NCI-H526 (cell line): Measurements from ENCODE around the gene POMT1.
A peak's percentile ranks its signal among the peaks of the same experiment; 100 is the strongest.

Experiments
- DNase-seq, 2 experiments: peaks; one replicate each; lab custom pipeline; 2025; lab: John Stamatoyannopoulos, UW

POMT1 gene

DNA sequence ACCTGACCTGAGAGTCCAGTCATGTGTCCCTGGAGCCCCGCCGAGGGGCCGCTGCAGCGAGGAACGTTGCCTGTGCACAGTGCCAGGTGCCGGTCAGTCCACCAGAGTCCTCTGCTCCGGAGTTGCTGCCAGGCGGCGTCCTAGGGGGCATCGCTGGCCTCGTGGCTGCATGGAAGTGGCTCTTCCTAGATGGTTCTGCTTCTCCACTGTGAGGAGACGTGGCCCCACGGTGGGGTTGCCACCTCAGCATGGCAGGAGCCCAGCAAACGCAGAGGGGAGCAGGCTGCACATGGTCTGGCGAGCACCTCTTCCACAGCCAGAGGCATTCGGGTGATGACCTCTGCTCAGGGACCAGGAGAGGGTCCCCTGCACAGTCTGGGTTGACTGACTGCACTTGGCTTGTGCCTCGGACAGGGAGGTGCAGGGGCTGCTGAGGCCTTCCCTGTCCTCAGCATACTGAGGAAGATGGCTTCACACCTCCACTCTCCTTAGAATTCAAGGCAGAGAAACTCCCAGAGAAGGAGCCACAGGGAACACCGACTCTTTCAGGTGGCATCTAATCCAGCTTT, 25.9 kb upstream of the POMT1 start:
- DNase-seq: no peak

DNA sequence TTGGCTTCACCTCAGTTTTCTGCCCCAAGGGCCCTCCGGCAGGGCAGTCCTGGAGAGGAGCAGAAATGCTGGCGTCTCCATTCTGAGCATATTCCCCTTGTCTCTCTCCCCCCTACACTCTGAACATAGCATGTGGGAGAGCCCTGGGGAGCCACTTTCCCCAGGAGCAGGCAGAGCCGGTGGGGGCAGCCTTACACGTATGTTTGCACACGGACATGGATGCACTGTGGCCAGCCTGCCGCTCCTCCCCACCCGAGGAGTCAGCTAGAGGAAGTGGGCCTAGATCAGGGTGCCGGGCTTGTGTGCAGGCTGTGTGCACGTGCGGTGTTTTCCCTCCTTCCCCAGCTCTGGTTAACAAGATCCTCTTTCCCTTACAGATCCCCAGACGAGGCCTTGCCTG, 25.4 kb upstream of the POMT1 start:
- no peak for DNase-seq

GRCh38 chr9:131477816-131478419, 24.8 kb upstream of the POMT1 start:
- DNase-seq: no peak

DNA sequence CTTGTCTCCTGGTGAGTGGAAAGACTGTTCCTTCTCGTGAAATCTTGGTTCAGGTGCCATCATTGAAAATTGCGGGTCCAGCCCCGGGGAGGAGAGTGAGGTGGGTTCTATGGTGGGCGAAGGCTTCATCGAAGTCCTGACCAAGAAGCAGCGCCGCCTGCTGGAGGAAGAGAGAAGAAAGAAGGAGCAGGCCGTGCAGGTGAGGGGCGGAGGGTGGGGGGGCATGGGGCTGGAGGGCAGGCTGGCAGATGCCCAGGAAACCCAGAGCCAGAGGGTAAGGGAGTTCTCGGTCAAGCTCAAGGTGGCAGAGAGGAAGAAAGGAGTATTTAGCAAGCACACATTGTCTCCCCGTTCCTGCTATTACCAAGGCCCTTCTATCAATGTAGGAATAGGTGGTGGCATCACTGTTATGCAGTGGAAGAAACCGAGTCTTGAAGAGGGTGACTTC, 24.3 kb upstream of the POMT1 start:
- DNase-seq: peak; percentile 7 to 61

DNA sequence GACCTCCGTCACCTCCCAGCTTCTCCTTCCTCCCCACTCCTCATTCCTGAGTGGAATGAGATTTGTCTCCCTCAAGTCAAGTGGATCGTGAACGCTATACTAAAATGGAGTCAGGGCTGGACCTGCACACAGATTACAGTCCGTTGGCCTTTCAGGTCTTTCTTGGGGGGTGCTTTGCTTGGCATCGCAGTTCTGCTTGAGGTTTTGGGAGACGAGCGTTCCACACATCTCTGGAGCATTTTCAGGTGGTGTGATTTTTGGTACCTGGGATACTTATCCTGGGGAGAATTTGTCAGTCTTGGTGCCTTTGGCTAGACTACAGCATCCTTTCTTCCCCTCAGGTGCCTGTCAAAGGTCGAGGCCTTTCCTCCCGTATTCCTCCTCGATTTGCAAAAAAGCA, 23.8 kb upstream of the POMT1 start:
- DNase-seq: no peak

GRCh38 chr9:131480258-131480657, 22.5 kb upstream of the POMT1 start:
- no peak for DNase-seq

- no peak for DNase-seq
Measured at GRCh38 chr9:131481441-131482342, 21.0 kb upstream of the POMT1 start.

- DNase-seq: no peak
Measured at GRCh38 chr9:131482343-131483006, 20.2 kb upstream of the POMT1 start.

DNA sequence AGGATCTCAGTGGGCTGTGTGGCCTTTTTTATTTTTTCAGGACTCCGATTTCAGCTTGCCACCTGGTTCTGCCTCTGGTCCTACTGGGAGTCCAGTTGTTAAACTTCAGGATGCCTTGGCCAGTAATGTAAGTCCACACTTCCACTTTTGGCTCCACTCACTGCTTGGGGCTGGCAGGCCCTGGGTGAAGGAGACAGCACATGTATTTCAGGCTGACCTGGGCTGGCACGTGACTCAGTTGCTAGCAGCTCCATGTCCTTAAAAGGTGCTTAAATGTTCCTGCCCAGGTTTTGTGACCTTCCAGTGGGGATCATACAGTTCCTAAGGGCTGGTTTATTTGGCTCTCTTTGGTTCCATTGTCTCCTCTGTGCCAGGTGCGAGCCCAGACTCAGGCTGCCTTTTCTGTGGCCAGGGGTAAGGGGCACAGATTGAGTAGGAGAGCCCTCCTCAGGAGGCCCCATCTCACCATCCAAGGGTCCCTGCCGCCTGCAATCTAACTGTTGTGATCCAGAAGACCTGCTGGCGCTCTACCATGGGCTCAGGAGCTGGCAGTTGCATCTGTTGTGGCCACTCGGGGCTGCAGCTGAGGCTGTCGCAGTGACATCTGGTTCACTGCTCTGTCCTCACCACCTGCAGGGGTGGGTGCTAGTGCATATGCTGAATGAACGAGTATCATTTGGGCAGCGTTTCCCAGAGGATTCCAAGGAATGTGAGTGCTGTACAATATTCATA, 19.2 kb upstream of the POMT1 start:
- no peak for DNase-seq

DNA sequence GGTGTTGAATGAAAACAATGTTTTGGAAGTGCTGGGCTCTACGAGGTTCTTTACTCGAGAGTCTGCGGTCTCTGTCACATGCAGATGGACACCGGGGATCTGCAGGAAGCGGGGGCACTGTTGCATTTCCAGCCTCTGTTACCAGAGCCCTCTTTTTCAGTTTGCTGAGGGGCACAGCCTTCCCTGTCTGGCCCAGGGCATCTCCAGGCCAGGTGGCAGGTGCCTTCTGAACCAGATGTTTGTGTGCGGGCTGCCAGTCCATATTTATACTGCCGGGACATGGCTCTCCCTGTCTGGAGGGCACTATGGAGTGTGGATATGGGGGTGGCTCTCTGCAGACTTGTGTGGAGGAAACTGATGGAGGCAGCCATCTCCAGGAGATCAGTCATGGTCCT, 18.7 kb upstream of the POMT1 start:
- DNase-seq: no peak

GRCh38 chr9:131484560-131485185, 18.0 kb upstream of the POMT1 start:
- DNase-seq: no peak

GRCh38 chr9:131485206-131485605, 17.5 kb upstream of the POMT1 start:
- no peak for DNase-seq

- peak in 1 of 2 experiments; percentile 13 for DNase-seq
Measured at GRCh38 chr9:131485728-131486422, 16.8 kb upstream of the POMT1 start.

DNA sequence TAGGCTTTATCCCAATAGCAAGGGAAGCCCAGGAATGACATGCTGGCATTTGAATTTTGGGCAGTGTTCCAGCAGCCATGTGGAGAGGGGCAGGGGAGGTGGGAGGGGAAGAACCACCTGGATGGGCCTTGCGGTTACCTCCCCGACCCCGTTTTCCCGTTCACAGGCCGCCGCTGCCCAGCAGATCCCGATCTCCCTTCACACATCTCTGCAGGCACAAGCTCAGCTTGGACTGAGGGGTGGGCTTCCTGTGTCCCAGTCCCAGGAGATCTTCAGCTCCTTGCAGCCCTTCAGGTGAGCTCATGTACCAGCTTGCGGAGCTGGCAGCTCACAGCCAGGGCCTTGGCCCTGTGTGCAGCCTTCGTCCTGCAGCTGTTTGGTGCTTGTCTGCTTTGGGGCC, 15.7 kb upstream of the POMT1 start:
- DNase-seq: no peak

DNA sequence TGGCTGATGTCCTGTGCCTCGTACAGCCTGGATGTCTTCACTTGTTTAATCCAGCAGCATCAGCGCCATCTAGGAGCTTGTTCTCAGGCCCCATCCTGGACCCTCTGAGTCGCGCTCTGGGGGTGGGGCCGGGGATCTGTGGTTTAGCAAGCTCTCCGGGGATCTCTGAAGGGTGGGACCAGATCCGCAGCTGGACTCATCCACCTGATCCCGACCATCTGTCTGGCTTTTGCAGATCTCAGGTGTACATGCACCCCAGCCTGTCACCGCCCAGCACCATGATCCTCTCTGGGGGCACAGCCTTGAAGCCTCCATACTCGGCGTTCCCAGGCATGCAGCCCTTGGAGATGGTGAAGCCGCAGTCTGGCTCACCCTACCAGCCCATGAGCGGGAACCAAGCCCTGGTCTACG, 15.1 kb upstream of the POMT1 start:
- DNase-seq: no peak

DNA sequence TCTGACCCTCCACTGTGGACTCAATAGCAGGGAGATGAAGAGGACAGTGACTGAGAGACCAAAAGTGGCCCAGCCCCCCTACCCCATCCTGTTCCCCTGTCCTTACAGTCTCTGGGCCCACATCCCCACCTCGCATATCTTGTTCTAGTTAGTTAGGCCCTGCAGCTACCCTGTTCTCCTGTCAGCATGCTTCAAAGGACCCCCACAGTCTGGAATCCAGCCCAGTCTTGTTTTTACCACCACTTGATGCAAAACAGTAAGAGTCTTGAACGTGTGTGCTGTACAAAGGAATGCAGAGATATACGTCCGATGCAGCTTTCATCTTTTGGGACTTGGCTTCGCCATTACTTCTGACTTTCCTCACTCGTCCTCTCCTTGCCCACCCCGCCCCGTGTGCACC, 12.2 kb upstream of the POMT1 start:
- DNase-seq: no peak

- no peak for DNase-seq
Measured at GRCh38 chr9:131491001-131491710, 11.6 kb upstream of the POMT1 start.

DNA sequence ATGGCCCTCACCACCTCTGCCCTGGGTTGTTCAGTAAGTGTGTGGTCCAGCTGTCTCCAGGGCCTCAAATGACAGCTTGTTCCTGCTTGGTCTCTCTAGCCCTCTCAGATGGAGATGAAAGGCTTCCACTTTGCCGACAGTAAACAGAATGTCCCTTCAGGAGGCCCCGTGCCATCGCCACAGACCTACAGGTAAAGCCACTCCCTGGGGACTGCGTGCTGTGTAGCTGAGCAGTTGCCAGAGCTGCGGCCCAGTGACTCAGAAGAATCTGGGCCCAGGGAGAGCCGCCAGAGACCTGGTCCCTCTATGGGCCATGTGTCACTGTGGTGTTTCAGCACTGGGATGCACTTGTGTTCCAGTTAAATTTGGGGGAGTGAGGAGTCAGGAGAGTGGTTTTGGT, 10.6 kb upstream of the POMT1 start:
- DNase-seq: no peak

- DNase-seq: no peak
Measured at GRCh38 chr9:131494296-131494870, 8.3 kb upstream of the POMT1 start.

- DNase-seq: no peak
Measured at GRCh38 chr9:131495785-131496184, 6.9 kb upstream of the POMT1 start.
